Eye (tissue), 1 donor: ENCODE measurements around the gene MAPK8IP2.
"Not testable (repeated sequence)": the region's sequence is repeated elsewhere in the genome, so short reads cannot be mapped to it uniquely, and the experiment has no call there.

Experiments
- DNase-seq: peaks from one replicate; pipeline ENCODE4 v3.0.0-alpha.2; 2015

The MAPK8IP2 gene

GRCh38 chr22:50641696-50642607, 41.4 kb downstream of the MAPK8IP2 start:
- DNase-seq: peak; percentile 89

- not testable (repeated sequence) for DNase-seq
These were observed 42.6 kb downstream of the MAPK8IP2 start for GRCh38 chr22:50643021-50643820.

- DNase-seq: not testable (repeated sequence)
These were observed 43.2 kb downstream of the MAPK8IP2 start for GRCh38 chr22:50643821-50644101.

GRCh38 chr22:50653256-50653655, 52.7 kb downstream of the MAPK8IP2 start:
- DNase-seq: no peak

- not testable (repeated sequence) for DNase-seq
These were observed 54.1 kb downstream of the MAPK8IP2 start for GRCh38 chr22:50654664-50655063.

GRCh38 chr22:50656122-50657070, 55.8 kb downstream of the MAPK8IP2 start:
- DNase-seq: no peak

- DNase-seq: no peak
These were observed 57.3 kb downstream of the MAPK8IP2 start for GRCh38 chr22:50657925-50658324.

- DNase-seq: not testable (repeated sequence)
These were observed 59.1 kb downstream of the MAPK8IP2 start for GRCh38 chr22:50659711-50660110.

GRCh38 chr22:50660306-50660705, 59.7 kb downstream of the MAPK8IP2 start:
- DNase-seq: no peak
